Smooth muscle cell (in vitro differentiated cells): ENCODE measurements around the gene DRGX. TPM values are rescaled to one million over a fixed set of nuclear protein-coding genes. Genes with fewer than 3 reads are reported as not detected.

Experiments used
- DNase-seq: peaks from one replicate; lab custom pipeline; 2025; ENCODE audit not compliant: unreplicated experiment; lab: John Stamatoyannopoulos, UW
- H2AFZ ChIP-seq: fragments of 200-600 bp; sonication (generic); 2 replicates; pipeline ENCODE4 v1.6.0; 2016; ENCODE audit warnings: antibody characterized with exemption, low read depth, mild to moderate bottlenecking
- H3F3A ChIP-seq: fragments of 200-600 bp; sonication (generic); 2 replicates; pipeline ENCODE4 v1.6.0; 2017; ENCODE audit warnings: antibody characterized with exemption, low read depth
- H3K27ac ChIP-seq: fragments of 200-600 bp; sonication (generic); 2 replicates; pipeline ENCODE4 v1.5.1; 2016; ENCODE audit warnings: low read depth, mild to moderate bottlenecking
- H3K27me3 ChIP-seq: fragments of 200-600 bp; sonication (generic); 2 replicates; pipeline ENCODE4 v1.6.1; 2016; ENCODE audit warnings: low read depth, mild to moderate bottlenecking
- H3K36me3 ChIP-seq: fragments of 200-600 bp; sonication (generic); 2 replicates; pipeline ENCODE4 v1.5.1; 2016; ENCODE audit warnings: low read depth
- H3K4me1 ChIP-seq: fragments of 200-600 bp; sonication (generic); 2 replicates; pipeline ENCODE4 v1.5.1; 2016; ENCODE audit warnings: low read depth
- H3K4me2 ChIP-seq: fragments of 200-600 bp; sonication (generic); 2 replicates; pipeline ENCODE4 v1.6.0; 2016; ENCODE audit warnings: mild to moderate bottlenecking
- H3K4me3 ChIP-seq: fragments of 200-600 bp; sonication (generic); 2 replicates; pipeline ENCODE4 v1.5.1; 2016; ENCODE audit warnings: mild to moderate bottlenecking
- H3K79me2 ChIP-seq: fragments of 200-600 bp; sonication (generic); 2 replicates; pipeline ENCODE4 v1.6.0; 2016; ENCODE audit warnings: low read depth, mild to moderate bottlenecking
- H3K9ac ChIP-seq: fragments of 200-600 bp; sonication (generic); 2 replicates; pipeline ENCODE4 v1.6.0; 2016; ENCODE audit warnings: low read depth
- H3K9me3 ChIP-seq: fragments of 200-600 bp; sonication (generic); replicated peaks from 2 replicates; pipeline ENCODE4 v1.5.1; 2016; ENCODE audit warnings: low read depth
- H4K20me1 ChIP-seq: fragments of 200-600 bp; sonication (generic); 2 replicates; pipeline ENCODE4 v1.6.0; 2016; ENCODE audit warnings: low read depth
- WGBS: methylation state at CpG from one replicate; pipeline ENCODE4 v1.1.7; 2016; ENCODE audit warnings: low lambda C conversion rate; 5-methylcytosine and 5-hydroxymethylcytosine counted together
- polyA plus RNA-seq: library from polyadenylated mRNA; unstranded; fragments of >200 nt; fragmentation: Nextera tagmentation; extraction: Ambion mirVana; gene quantifications from 2 replicates; pipeline ENCODE4 v1.2.1, GENCODE V29; 2016
- total RNA-seq: library from RNA; depleted of rRNA; stranded (reverse); fragments of >200 nt; gene quantifications from 2 replicates; pipeline ENCODE4 v1.2.3, GENCODE V29; 2014
- TF ChIP-seq, protein P1 (sequence below): fragments of 200-600 bp; sonication (generic); IDR thresholded peaks from 2 replicates; pipeline ENCODE4 v1.5.1; 2017; ENCODE audit warnings: borderline replicate concordance, mild to moderate bottlenecking, antibody characterized with exemption; ENCODE audit not compliant: insufficient read depth, poor library complexity, severe bottlenecking

Gene DRGX
- total and polyA plus RNA-seq, 2 experiments from 2014 or later = not detected

DNA sequence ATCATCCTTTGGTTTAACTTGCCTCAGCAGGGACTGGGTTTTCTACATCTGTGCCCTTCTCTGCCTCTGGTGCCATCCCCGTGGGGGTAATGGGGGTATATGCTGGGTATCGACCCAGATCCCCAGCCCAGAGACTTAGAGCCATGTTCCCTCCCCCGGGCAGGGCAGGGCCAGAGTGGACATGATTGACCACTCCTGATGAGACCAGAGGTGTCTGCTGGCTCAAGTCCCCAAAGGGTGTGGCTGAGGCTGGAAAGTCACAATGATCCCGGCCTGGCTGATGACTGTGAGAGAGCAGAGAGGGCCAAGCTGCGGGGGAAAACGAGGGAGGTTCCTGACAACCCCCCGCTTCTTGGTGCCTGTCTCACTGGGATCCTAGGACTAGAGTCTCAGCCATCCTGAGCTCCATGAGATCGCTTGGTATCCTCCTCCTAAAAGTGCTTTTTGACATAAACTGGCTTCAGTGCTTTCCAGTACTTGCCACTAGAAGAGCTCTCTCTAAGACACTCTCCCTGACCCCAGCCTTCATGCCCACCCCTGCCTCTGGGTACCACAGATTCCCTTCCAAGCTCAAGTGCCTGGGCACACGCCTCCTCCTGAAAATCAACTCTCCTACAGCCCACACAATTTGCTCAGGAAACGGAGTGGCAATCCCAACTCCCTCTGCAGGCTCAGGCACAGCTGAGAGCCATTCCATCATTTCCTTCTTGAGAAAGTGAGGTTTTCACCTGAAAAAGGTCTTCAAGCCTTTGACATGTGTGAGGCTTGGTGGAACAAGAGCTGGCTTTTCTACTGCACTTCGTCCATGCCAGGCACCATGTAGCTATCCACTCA lies 33.9 kb downstream of the DRGX start:
- WGBS = 90% methylated on average over 11 of the region's 11 CpGs
- TF ChIP-seq, protein P1, sequence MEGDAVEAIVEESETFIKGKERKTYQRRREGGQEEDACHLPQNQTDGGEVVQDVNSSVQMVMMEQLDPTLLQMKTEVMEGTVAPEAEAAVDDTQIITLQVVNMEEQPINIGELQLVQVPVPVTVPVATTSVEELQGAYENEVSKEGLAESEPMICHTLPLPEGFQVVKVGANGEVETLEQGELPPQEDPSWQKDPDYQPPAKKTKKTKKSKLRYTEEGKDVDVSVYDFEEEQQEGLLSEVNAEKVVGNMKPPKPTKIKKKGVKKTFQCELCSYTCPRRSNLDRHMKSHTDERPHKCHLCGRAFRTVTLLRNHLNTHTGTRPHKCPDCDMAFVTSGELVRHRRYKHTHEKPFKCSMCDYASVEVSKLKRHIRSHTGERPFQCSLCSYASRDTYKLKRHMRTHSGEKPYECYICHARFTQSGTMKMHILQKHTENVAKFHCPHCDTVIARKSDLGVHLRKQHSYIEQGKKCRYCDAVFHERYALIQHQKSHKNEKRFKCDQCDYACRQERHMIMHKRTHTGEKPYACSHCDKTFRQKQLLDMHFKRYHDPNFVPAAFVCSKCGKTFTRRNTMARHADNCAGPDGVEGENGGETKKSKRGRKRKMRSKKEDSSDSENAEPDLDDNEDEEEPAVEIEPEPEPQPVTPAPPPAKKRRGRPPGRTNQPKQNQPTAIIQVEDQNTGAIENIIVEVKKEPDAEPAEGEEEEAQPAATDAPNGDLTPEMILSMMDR = no peak

DNA sequence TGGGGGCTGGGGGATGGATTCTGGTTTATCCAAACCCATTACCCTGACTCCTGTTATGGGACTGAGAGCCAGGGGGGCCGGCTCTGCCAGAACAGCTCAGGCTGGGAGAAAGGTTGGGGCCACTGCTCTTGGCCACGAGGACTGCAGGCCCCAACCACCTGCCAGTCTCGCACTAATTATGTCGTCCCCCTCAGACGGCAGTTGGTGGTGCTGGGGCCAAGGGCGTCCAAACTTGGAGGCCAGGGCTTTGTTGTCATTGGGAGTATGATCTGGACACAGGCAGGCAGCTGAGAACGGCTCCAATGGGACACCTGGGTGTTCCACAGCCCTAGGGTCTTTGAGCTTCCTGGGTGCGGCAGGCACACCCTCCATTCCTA lies 34.7 kb downstream of the DRGX start:
- Histone ChIP-seq H3K4me1 (no peaks in the 10 kb centered on the region), H3K79me2 (no peaks in the 10 kb centered on the region), H3K9ac (no peak overlapping the region), H3K4me2 (no peak overlapping the region), H3K4me3 (no peak overlapping the region), H4K20me1 (no peaks in the 10 kb centered on the region), H3K36me3 (no peaks in the 10 kb centered on the region), H3K9me3 (no peaks in the 10 kb centered on the region), H3F3A (no peaks in the 10 kb centered on the region), H2AFZ (no peak overlapping the region), H3K27me3 (no peaks in the 10 kb centered on the region), H3K27ac (no peak overlapping the region)
- TF ChIP-seq, protein P1 = no peak
- WGBS = 88% methylated on average over 8 of the region's 8 CpGs
- DNase-seq = no peak

More for the DNA sequence above, 33.9 kb downstream of the DRGX start:
- Histone ChIP-seq H3F3A (no peaks in the 10 kb centered on the region), H3K79me2 (no peaks in the 10 kb centered on the region), H3K9ac (no peak overlapping the region), H3K36me3 (no peaks in the 10 kb centered on the region), H3K4me3 (no peak overlapping the region), H3K4me1 (no peaks in the 10 kb centered on the region), H2AFZ (no peak overlapping the region), H3K9me3 (no peaks in the 10 kb centered on the region), H3K4me2 (no peak overlapping the region), H4K20me1 (no peaks in the 10 kb centered on the region), H3K27me3 (no peaks in the 10 kb centered on the region), H3K27ac (no peak overlapping the region)
- DNase-seq = no peak

DNA sequence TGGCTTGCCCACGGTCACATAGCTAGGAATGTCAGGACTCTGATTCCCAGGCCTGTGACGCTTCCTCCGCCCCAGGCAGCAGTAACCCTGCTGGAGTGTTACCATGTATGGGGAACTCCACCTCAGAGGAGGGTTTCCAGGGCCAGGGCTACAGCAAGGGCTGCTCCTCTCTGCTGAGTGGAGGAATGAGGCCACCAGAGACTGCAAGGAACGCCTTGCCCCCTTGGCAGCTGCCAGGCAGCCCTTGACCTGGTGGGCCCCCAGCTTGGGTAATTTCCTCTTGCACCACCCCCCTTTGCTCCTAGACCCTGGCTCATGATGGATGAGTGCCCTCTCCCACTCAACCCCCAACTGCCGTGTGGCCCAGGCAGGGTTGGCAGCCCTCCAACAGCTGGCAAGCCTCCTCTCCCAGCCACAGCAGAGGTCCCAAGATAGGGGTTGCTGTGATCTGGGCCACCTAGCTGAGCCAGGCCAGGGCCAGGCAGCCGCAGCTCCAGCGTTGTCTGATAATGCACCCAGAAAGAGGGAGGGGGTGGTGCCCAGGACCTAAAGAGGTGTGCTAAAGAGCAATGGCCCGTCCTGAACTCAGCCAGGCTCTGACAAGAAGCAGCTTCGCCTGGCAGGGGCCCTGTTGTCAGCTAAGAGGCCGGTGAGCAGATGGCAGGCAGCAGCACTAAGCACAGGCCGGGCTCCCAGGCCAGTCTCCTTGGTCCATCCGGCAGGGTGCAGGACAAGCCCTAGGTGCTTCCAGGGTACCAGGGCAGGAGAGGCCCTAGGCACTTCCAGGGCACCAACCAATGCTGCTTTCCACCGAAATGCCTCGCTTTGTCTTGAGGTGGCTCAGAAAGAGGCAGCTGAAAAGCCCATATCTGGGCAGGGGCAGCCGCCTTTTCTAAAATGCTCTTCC lies 35.4 kb downstream of the DRGX start:
- Histone ChIP-seq H3K27me3 (no peaks in the 10 kb centered on the region), H3K27ac (no peak overlapping the region), H3K4me3 (no peak overlapping the region), H3K36me3 (no peaks in the 10 kb centered on the region), H3K4me2 (no peak overlapping the region), H3K9me3 (no peaks in the 10 kb centered on the region), H4K20me1 (no peaks in the 10 kb centered on the region), H3F3A (no peaks in the 10 kb centered on the region), H3K9ac (no peak overlapping the region), H3K4me1 (no peaks in the 10 kb centered on the region), H3K79me2 (no peaks in the 10 kb centered on the region), H2AFZ (no peak overlapping the region)
- no peak for DNase-seq
- WGBS = 71% methylated on average over 15 of the region's 15 CpGs
- TF ChIP-seq, protein P1 = no peak
